ENCODE measurements around the gene APOBEC3C.

GRCh38 chr22:39012533-39013511, 1.2 kb upstream of the APOBEC3C start:
- TF ChIP-seq CTCF (IDR thresholded peaks at IDR 0.05) (no peak), POLR2A (IDR thresholded peaks at IDR 0.05) (no peak)
